Measurements from ENCODE around the gene SPTSSA.

Gene SPTSSA

GRCh38 chr14:34425095-34425851 is 36.8 kb downstream of the SPTSSA start:
- no peak for TF ChIP-seq CTCF (IDR thresholded peaks at IDR 0.05; ENCODE audit: poor library complexity, severe bottlenecking)
- DNase-seq (ENCODE audit: low spot score): no peak
- ATAC-seq (ENCODE audit: low read depth): no peak
- H3K4me1 ChIP-seq (ENCODE audit: insufficient read depth, poor library complexity, severe bottlenecking): no peaks in the 10 kb centered on the region
- H3K27ac ChIP-seq (ENCODE audit: poor library complexity, severe bottlenecking): no peak overlapping the region
- H3K9me3 ChIP-seq (ENCODE audit: severe bottlenecking): peaks cover 5% of the 10 kb centered on the region
- no peaks in the 10 kb centered on the region for H3K36me3 ChIP-seq (ENCODE audit: low read depth)
- H3K4me3 ChIP-seq (ENCODE audit: severe bottlenecking): no peak overlapping the region
- H3K27me3 ChIP-seq (ENCODE audit: insufficient read depth, poor library complexity, severe bottlenecking): no peaks in the 10 kb centered on the region

GRCh38 chr14:34424488-34424887 is 37.6 kb downstream of the SPTSSA start:
- TF ChIP-seq CTCF (IDR thresholded peaks at IDR 0.05; ENCODE audit: poor library complexity, severe bottlenecking): no peak
- no peak overlapping the region for H3K27ac ChIP-seq (ENCODE audit: poor library complexity, severe bottlenecking)
- no peak for DNase-seq (ENCODE audit: low spot score)

GRCh38 chr14:34423445-34423844 is 38.6 kb downstream of the SPTSSA start:
- H3K27me3 ChIP-seq (ENCODE audit: insufficient read depth, poor library complexity, severe bottlenecking): no peaks in the 10 kb centered on the region
- no peak for DNase-seq (ENCODE audit: low spot score)
- no peak overlapping the region for H3K4me3 ChIP-seq (ENCODE audit: severe bottlenecking)
- ATAC-seq (ENCODE audit: low read depth): no peak
- H3K4me1 ChIP-seq (ENCODE audit: insufficient read depth, poor library complexity, severe bottlenecking): no peaks in the 10 kb centered on the region
- no peak overlapping the region for H3K27ac ChIP-seq (ENCODE audit: poor library complexity, severe bottlenecking)
- peaks cover 15% of the 10 kb centered on the region for H3K9me3 ChIP-seq (ENCODE audit: severe bottlenecking)
- no peaks in the 10 kb centered on the region for H3K36me3 ChIP-seq (ENCODE audit: low read depth)
- TF ChIP-seq CTCF (IDR thresholded peaks at IDR 0.05; ENCODE audit: poor library complexity, severe bottlenecking): no peak

More at GRCh38 chr14:34424488-34424887, 37.6 kb downstream of the SPTSSA start:
- no peaks in the 10 kb centered on the region for H3K36me3 ChIP-seq (ENCODE audit: low read depth)
- no peak for ATAC-seq (ENCODE audit: low read depth)
- H3K9me3 ChIP-seq (ENCODE audit: severe bottlenecking): peaks cover 13% of the 10 kb centered on the region
- no peaks in the 10 kb centered on the region for H3K4me1 ChIP-seq (ENCODE audit: insufficient read depth, poor library complexity, severe bottlenecking)
- H3K4me3 ChIP-seq (ENCODE audit: severe bottlenecking): no peak overlapping the region
- H3K27me3 ChIP-seq (ENCODE audit: insufficient read depth, poor library complexity, severe bottlenecking): no peaks in the 10 kb centered on the region

GRCh38 chr14:34420547-34421150 is 41.4 kb downstream of the SPTSSA start:
- TF ChIP-seq CTCF (IDR thresholded peaks at IDR 0.05; ENCODE audit: poor library complexity, severe bottlenecking): no peak
- Histone ChIP-seq H3K4me3 (ENCODE audit: severe bottlenecking) (no peak overlapping the region), H3K9me3 (ENCODE audit: severe bottlenecking) (peaks cover 15% of the 10 kb centered on the region), H3K27ac (ENCODE audit: poor library complexity, severe bottlenecking) (no peak overlapping the region), H3K27me3 (ENCODE audit: insufficient read depth, poor library complexity, severe bottlenecking) (no peaks in the 10 kb centered on the region), H3K4me1 (ENCODE audit: insufficient read depth, poor library complexity, severe bottlenecking) (no peaks in the 10 kb centered on the region), H3K36me3 (ENCODE audit: low read depth) (no peaks in the 10 kb centered on the region)
- no peak for DNase-seq (ENCODE audit: low spot score)
- ATAC-seq (ENCODE audit: low read depth): no peak

GRCh38 chr14:34409721-34410120 is 52.3 kb downstream of the SPTSSA start:
- no peak overlapping the region for H3K4me3 ChIP-seq (ENCODE audit: severe bottlenecking)
- ATAC-seq (ENCODE audit: low read depth) (no peak), DNase-seq (ENCODE audit: low spot score) (no peak)
- H3K9me3 ChIP-seq (ENCODE audit: severe bottlenecking): no peaks in the 10 kb centered on the region
- TF ChIP-seq CTCF (IDR thresholded peaks at IDR 0.05; ENCODE audit: poor library complexity, severe bottlenecking): no peak
- H3K36me3 ChIP-seq (ENCODE audit: low read depth): no peaks in the 10 kb centered on the region
- H3K27ac ChIP-seq (ENCODE audit: poor library complexity, severe bottlenecking): no peak overlapping the region
- H3K4me1 ChIP-seq (ENCODE audit: insufficient read depth, poor library complexity, severe bottlenecking): no peaks in the 10 kb centered on the region
- H3K27me3 ChIP-seq (ENCODE audit: insufficient read depth, poor library complexity, severe bottlenecking): no peaks in the 10 kb centered on the region

Data from RWPE2 (cell line).